Hepatocyte (in vitro differentiated cells): ENCODE results near the gene KLHDC2. TPM values are rescaled to one million over a fixed set of nuclear protein-coding genes. Genes with fewer than 3 reads are reported as not detected.
"Not testable (repeated sequence)": the region's sequence is repeated elsewhere in the genome, so short reads cannot be mapped to it uniquely, and the experiment has no call there.

ENCODE experiments used
- DNase-seq: peaks from one replicate; pipeline ENCODE4 v3.0.0-alpha.2; 2016; ENCODE audit warnings: low spot score
- H2AFZ ChIP-seq: fragments of 200-600 bp; sonication (generic); 2 replicates; pipeline ENCODE4 v1.6.0; 2016; ENCODE audit warnings: antibody characterized with exemption, mild to moderate bottlenecking
- H3K27ac ChIP-seq: fragments of 200-600 bp; sonication (generic); 2 replicates; pipeline ENCODE4 v1.5.1; 2016; ENCODE audit warnings: mild to moderate bottlenecking
- H3K27me3 ChIP-seq: fragments of 200-600 bp; sonication (generic); 2 replicates; pipeline ENCODE4 v1.6.1; 2016
- H3K36me3 ChIP-seq: fragments of 200-600 bp; sonication (generic); replicated peaks from 2 replicates; pipeline ENCODE4 v1.5.1; 2016; ENCODE audit warnings: low read depth; ENCODE audit not compliant: insufficient read depth
- H3K4me1 ChIP-seq: fragments of 200-600 bp; sonication (generic); 2 replicates; pipeline ENCODE4 v1.5.1; 2016; ENCODE audit warnings: mild to moderate bottlenecking, moderate library complexity; ENCODE audit not compliant: insufficient read depth
- H3K4me2 ChIP-seq: fragments of 200-600 bp; sonication (generic); 2 replicates; pipeline ENCODE4 v1.6.0; 2016
- H3K4me3 ChIP-seq: fragments of 200-600 bp; sonication (generic); 2 replicates; pipeline ENCODE4 v1.5.1; 2016; ENCODE audit warnings: mild to moderate bottlenecking
- H3K79me2 ChIP-seq: fragments of 200-600 bp; sonication (generic); 2 replicates; pipeline ENCODE4 v1.6.0; 2017; ENCODE audit warnings: mild to moderate bottlenecking
- H3K9me2 ChIP-seq: fragments of 200-600 bp; sonication (generic); replicated peaks from 2 replicates; pipeline ENCODE4 v1.6.0; 2017; ENCODE audit warnings: mild to moderate bottlenecking; ENCODE audit not compliant: insufficient read depth
- H3K9me3 ChIP-seq: fragments of 200-600 bp; sonication (generic); 2 replicates; pipeline ENCODE4 v1.5.1; 2016; ENCODE audit warnings: low read depth, mild to moderate bottlenecking
- H4K20me1 ChIP-seq: fragments of 200-600 bp; sonication (generic); 2 replicates; pipeline ENCODE4 v1.6.0; 2016; ENCODE audit warnings: mild to moderate bottlenecking; ENCODE audit not compliant: insufficient read depth, poor library complexity, severe bottlenecking
- CTCF ChIP-seq: fragments of 200-600 bp; sonication (generic); IDR thresholded peaks from 2 replicates; pipeline ENCODE4 v1.5.1; 2016; ENCODE audit warnings: antibody characterized with exemption, mild to moderate bottlenecking; ENCODE audit not compliant: poor library complexity
- EZH2 ChIP-seq: fragments of 200-600 bp; sonication (generic); IDR thresholded peaks from 2 replicates; pipeline ENCODE4 v1.6.1; 2016; ENCODE audit warnings: antibody characterized with exemption, mild to moderate bottlenecking, borderline replicate concordance
- EZH2phosphoT487 ChIP-seq: fragments of 200-600 bp; sonication (generic); IDR thresholded peaks from one replicate; pipeline ENCODE4 v1.6.1; 2018; ENCODE audit warnings: antibody characterized with exemption, mild to moderate bottlenecking, low read depth, moderate library complexity; ENCODE audit not compliant: unreplicated experiment, severe bottlenecking
- WGBS: methylation state at CpG from one replicate; pipeline ENCODE4 v1.1.6; 2016; ENCODE audit warnings: low lambda C conversion rate; ENCODE audit errors: missing lambda C conversion rate; 5-methylcytosine and 5-hydroxymethylcytosine counted together
- polyA plus RNA-seq: library from polyadenylated mRNA; unstranded; fragments of >200 nt; fragmentation: Nextera tagmentation; extraction: Ambion mirVana; gene quantifications from 2 replicates; pipeline ENCODE4 v1.2.1, GENCODE V29; 2016
- total RNA-seq: library from RNA; depleted of rRNA; stranded (reverse); fragments of >200 nt; gene quantifications from 2 replicates; pipeline ENCODE4 v1.2.3, GENCODE V29; 2014

Gene KLHDC2
- total and polyA plus RNA-seq, 2 experiments from 2014 or later = 114 to 140 TPM

- Histone ChIP-seq H3K79me2 (peaks cover 60% of the 10 kb centered on the region), H3K9me2 (no peaks in the 10 kb centered on the region), H3K4me2 (no peak overlapping the region), H3K9me3 (no peaks in the 10 kb centered on the region), H3K36me3 (no peaks in the 10 kb centered on the region), H4K20me1 (no peaks in the 10 kb centered on the region), H2AFZ (no peak overlapping the region), H3K4me1 (peaks cover 16% of the 10 kb centered on the region), H3K4me3 (no peak overlapping the region), H3K27me3 (no peaks in the 10 kb centered on the region), H3K27ac (no peak overlapping the region)
- no peak for TF ChIP-seq EZH2
- no peak for TF ChIP-seq CTCF
- no peak for TF ChIP-seq EZH2phosphoT487
- no peak for DNase-seq
- WGBS = 100% methylated on average over 1 of the region's 1 CpG
Measured at GRCh38 chr14:49774106-49774505, 6.2 kb downstream of the KLHDC2 start.

GRCh38 chr14:49778421-49778820 is 10.5 kb downstream of the KLHDC2 start:
- Histone ChIP-seq H3K4me1 (no peaks in the 10 kb centered on the region), H3K9me3 (no peaks in the 10 kb centered on the region), H3K4me3 (no peak overlapping the region), H3K36me3 (no peaks in the 10 kb centered on the region), H3K27me3 (no peaks in the 10 kb centered on the region), H3K9me2 (no peaks in the 10 kb centered on the region), H4K20me1 (no peaks in the 10 kb centered on the region), H3K4me2 (no peak overlapping the region), H3K79me2 (peaks cover 21% of the 10 kb centered on the region), H3K27ac (no peak overlapping the region), H2AFZ (no peak overlapping the region)
- WGBS = 100% methylated on average over 2 of the region's 2 CpGs
- DNase-seq = no peak
- TF ChIP-seq CTCF = no peak

- not testable (repeated sequence) for H3K4me3 ChIP-seq, H3K4me2 ChIP-seq, H3K36me3 ChIP-seq, H3K9me3 ChIP-seq, H3K9me2 ChIP-seq, H3K79me2 ChIP-seq, H4K20me1 ChIP-seq, H3K27ac ChIP-seq, H3K4me1 ChIP-seq, H3K27me3 ChIP-seq, H2AFZ ChIP-seq, DNase-seq
- 94% methylated on average over 7 of the region's 7 CpGs for WGBS
Measured at GRCh38 chr14:49781040-49781439, 13.1 kb downstream of the KLHDC2 start.

GRCh38 chr14:49783394-49784014 is 15.6 kb downstream of the KLHDC2 start:
- Histone ChIP-seq H3K27ac (no peak overlapping the region), H2AFZ (no peak overlapping the region), H3K27me3 (no peaks in the 10 kb centered on the region), H3K36me3 (peaks cover 5% of the 10 kb centered on the region), H3K4me1 (no peaks in the 10 kb centered on the region), H3K9me2 (no peaks in the 10 kb centered on the region), H3K4me2 (no peak overlapping the region), H3K79me2 (no peaks in the 10 kb centered on the region), H3K4me3 (no peak overlapping the region), H4K20me1 (no peaks in the 10 kb centered on the region), H3K9me3 (no peaks in the 10 kb centered on the region)
- TF ChIP-seq EZH2phosphoT487 = no peak
- TF ChIP-seq CTCF = no peak
- TF ChIP-seq EZH2 = no peak
- WGBS = 92% methylated on average over 3 of the region's 3 CpGs
- DNase-seq = no peak
